Measurements from ENCODE around the gene ZNF488. TPM values are rescaled to one million over a fixed set of nuclear protein-coding genes. Genes with fewer than 3 reads are reported as not detected.

The ZNF488 gene
- total RNA-seq, 1 donor from 2014 or later = 0.19 TPM

GRCh38 chr10:47332371-47332770 is 51.7 kb downstream of the ZNF488 start:
- no peak for DNase-seq (ENCODE audit: low read depth)

DNA sequence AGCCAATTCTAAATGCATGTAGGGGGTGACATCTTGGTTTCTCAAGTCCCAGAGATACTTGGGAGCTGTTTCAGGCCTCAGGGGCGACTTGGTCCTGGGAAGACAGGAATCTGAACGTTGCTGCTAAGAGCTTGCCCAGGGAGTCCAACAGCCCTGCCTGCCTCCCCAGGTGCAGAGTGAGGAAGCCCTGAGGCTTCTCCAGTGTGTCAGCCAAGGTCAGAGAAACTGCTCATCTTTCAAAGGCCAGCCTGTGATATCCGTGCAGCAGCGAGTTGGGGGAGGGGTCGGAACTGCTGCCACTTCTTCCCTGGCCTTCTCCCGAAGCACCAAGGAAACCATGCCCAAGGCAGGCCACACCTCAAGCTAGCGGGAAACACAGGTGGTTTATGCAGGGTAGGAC is 52.1 kb downstream of the ZNF488 start:
- DNase-seq (ENCODE audit: low read depth) = no peak

GRCh38 chr10:47331491-47331890 is 52.6 kb downstream of the ZNF488 start:
- no peak for DNase-seq (ENCODE audit: low read depth)

GRCh38 chr10:47330804-47331203 is 53.3 kb downstream of the ZNF488 start:
- no peak for DNase-seq (ENCODE audit: low read depth)

DNA sequence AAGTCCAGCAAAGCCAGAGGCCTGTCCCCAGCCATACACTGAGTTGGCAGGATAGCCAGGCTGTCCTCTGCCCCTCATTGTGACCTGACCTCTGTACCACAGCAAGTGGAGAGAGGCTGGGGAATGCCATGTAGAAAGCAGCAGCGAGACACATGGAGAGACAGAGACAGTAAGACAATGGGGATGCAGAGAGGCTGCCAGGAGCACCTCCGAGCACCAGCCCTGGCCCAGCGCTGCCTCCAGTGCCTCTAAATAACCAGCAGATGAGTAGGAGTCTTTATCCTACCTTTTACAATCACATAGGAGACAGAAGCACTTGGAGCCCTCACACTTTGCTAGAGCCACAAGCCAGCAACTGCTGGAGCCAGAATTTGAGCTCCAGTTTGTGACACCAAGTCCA is 53.7 kb downstream of the ZNF488 start:
- DNase-seq (ENCODE audit: low read depth) = no peak

DNA sequence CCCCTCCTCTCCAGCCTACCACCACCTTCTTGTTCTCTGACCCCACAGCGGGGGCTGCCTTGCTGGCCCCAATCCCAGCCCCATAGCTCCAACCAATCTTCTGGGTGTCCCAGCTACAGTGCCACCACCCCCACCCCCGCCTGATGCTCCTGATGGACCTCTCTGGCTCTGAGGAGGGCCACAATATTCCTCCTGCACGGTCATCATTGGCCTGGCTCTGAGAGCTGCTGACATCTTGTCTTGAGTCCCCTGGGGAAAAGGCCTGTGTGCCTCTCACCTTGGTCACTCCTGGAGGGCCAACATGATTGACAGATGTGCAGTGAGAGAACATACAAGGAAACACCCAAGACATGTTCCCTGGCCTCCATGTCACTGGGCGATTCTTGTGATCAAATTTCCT is 54.2 kb downstream of the ZNF488 start:
- DNase-seq (ENCODE audit: low read depth) = no peak

- no peak for DNase-seq (ENCODE audit: low read depth)
These were observed 57.2 kb downstream of the ZNF488 start for GRCh38 chr10:47326927-47327330.

- DNase-seq (ENCODE audit: low read depth) = no peak
These were observed 57.7 kb downstream of the ZNF488 start for GRCh38 chr10:47326306-47326926.

- no peak for DNase-seq (ENCODE audit: low read depth)
These were observed 58.5 kb downstream of the ZNF488 start for GRCh38 chr10:47325303-47326291.

- no peak for DNase-seq (ENCODE audit: low read depth)
These were observed 60.3 kb downstream of the ZNF488 start for GRCh38 chr10:47323636-47324296.

DNA sequence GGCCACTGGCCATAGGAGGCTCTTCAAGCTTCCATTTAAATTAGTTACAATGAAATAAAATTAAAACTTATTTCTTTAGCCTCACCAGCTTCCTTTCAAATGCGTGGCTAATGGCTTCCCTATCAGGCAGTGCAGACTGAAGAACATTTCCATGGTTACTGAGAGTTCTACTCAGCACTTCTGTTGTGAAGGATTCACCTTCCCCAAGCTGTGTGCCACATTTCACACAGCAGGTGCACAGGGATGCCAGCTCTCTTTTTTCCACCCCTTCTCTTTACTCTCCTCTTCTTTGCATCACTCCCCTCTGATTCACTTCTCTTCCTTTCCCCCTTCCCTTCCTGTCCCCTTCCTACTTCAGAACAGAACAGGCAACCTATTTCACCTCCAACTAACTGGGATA is 61.0 kb downstream of the ZNF488 start:
- DNase-seq (ENCODE audit: low read depth) = no peak

- DNase-seq (ENCODE audit: low read depth) = no peak
These were observed 61.6 kb downstream of the ZNF488 start, which contains the start of gene GDF2 for GRCh38 chr10:47322300-47323061. TSS of gene GDF2 (plus strand) at chr10:47322454. CDS start at chr10:47322669, 215 bp downstream.

DNA sequence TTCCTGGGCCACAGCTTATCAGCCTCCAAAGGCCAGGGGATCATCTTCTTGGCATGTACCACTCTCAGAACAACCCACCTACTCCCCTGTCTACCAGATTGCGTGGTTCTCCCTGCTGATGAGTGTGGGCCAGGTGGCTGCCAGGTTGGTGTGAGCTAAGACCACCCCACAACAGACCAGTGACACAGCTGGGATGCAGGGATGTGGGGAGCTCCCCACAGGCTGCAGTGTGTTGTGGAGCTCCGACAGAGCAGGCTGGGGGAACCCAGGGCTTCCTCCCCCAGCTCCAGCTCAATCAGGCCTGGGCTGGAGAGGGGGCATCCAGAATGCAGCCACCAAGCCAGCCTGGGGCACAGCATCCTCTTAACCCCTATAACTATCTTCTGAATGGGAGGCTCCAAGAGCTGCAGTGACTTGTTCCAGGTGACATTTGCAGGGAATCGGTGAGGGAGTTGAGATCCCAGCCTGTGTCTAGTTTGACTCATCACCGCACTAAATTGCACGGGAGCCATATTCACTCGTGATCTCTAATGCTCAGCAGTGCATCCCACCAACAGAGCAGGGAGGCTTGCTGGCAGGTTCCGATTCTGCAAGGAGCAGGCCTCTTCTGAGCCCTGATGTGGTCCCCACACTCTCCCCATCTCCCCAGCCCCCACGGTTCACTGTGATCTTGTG is 62.4 kb downstream of the ZNF488 start:
- no peak for DNase-seq (ENCODE audit: low read depth)

GRCh38 chr10:47320812-47321211 is 63.3 kb downstream of the ZNF488 start:
- DNase-seq (ENCODE audit: low read depth) = no peak

- DNase-seq (ENCODE audit: low read depth) = no peak
These were observed 64.3 kb downstream of the ZNF488 start for GRCh38 chr10:47319784-47320183.

DNA sequence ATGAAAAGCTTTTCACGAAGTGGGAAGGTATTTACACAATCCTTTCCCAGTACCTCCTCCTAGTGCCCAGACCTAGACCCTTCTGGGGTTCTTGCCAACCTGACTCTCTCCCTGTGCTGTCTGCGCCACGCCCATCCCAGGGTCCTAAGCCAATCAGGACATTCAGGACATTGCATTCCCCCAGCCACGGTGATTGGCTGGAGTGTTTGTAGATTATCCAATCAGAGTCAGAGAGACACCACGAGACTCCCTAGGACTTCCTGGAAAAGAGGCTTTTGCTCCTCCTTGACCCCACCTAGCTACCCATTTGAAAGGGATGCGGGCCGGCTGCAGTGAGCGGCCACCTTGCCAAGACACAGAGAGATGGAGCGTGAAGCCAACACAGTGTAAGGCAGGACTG is 65.4 kb downstream of the ZNF488 start:
- no peak for DNase-seq (ENCODE audit: low read depth)

DNA sequence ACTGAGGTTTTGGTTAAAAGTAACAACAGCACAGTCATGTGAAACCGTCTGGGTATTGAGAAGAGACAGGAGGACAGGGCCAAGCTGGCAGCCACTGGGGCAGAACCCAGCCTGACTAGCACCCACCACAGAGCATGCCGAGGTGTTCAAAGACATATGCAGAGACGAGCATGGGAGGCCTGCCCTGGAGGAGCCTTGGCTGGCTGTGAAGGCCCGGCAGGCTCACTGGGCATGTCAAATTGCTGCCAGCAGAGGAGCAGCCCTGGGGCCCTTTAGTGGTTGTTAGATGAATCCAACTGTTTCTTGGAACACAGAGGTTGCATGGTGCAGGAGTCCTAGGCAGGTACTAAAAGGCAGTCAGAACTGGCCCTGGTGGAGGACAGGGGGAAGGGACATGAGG is 66.8 kb downstream of the ZNF488 start:
- no peak for DNase-seq (ENCODE audit: low read depth)

- no peak for DNase-seq (ENCODE audit: low read depth)
These were observed 68.0 kb downstream of the ZNF488 start for GRCh38 chr10:47316131-47316530.
